Hepatocyte (in vitro differentiated cells): Measurements from ENCODE around the gene BRCA1.

Experiments
- EZH2 ChIP-seq: fragments of 200-600 bp; sonication (generic); IDR thresholded peaks from 2 replicates; pipeline ENCODE4 v1.6.1; 2016; ENCODE audit warnings: antibody characterized with exemption, mild to moderate bottlenecking, borderline replicate concordance
- EZH2phosphoT487 ChIP-seq: fragments of 200-600 bp; sonication (generic); IDR thresholded peaks from one replicate; pipeline ENCODE4 v1.6.1; 2018; ENCODE audit warnings: antibody characterized with exemption, mild to moderate bottlenecking, low read depth, moderate library complexity; ENCODE audit not compliant: unreplicated experiment, severe bottlenecking
- TF ChIP-seq, protein P1 (sequence below): fragments of 200-600 bp; sonication (generic); IDR thresholded peaks from 2 replicates; pipeline ENCODE4 v1.5.1; 2016; ENCODE audit warnings: antibody characterized with exemption, mild to moderate bottlenecking; ENCODE audit not compliant: poor library complexity

DNA sequence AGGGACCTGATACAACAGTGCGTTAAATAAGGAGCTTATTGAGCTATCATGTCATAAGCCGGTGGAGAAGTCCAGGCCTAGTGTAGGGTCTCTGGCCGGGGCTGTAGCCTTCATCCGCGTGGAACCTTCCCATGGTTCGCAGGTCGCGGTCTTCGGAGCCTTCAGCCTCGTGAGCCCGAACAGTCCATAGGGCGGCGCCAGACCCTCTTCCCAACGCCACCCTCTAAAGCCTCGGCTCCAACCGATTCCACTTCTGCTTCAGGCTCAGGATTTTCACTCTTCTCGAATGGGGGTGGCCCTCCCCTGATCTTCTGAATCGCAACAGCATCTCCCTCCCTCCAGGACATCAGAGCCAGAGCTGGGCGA is 10.3 kb upstream of the BRCA1 start:
- TF ChIP-seq, protein P1, sequence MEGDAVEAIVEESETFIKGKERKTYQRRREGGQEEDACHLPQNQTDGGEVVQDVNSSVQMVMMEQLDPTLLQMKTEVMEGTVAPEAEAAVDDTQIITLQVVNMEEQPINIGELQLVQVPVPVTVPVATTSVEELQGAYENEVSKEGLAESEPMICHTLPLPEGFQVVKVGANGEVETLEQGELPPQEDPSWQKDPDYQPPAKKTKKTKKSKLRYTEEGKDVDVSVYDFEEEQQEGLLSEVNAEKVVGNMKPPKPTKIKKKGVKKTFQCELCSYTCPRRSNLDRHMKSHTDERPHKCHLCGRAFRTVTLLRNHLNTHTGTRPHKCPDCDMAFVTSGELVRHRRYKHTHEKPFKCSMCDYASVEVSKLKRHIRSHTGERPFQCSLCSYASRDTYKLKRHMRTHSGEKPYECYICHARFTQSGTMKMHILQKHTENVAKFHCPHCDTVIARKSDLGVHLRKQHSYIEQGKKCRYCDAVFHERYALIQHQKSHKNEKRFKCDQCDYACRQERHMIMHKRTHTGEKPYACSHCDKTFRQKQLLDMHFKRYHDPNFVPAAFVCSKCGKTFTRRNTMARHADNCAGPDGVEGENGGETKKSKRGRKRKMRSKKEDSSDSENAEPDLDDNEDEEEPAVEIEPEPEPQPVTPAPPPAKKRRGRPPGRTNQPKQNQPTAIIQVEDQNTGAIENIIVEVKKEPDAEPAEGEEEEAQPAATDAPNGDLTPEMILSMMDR, result no peak
- TF ChIP-seq EZH2 (no peak), EZH2phosphoT487 (no peak)
